ENCODE data around the gene NME4. TPM values are rescaled to one million over a fixed set of nuclear protein-coding genes. Genes with fewer than 3 reads are reported as not detected.
"Not testable (repeated sequence)": the region's sequence is repeated elsewhere in the genome, so short reads cannot be mapped to it uniquely, and the experiment has no call there.

Gene NME4
- total and polyA plus RNA-seq, 2 donors (not counting 1 experiment from before 2014, with no cell fraction given), result 48.7 to 61.9 TPM

- H3K9ac ChIP-seq (ENCODE audit: low read length); H3K9me3 Mint-ChIP-seq (ENCODE audit: insufficient read depth); H3K4me1 Mint-ChIP-seq; H3K27ac Mint-ChIP-seq; H3K4me3 Mint-ChIP-seq; ATAC-seq (ENCODE audit: low read depth); intact Hi-C loops (cut with micrococcal nuclease); H2AFZ ChIP-seq (ENCODE audit: insufficient read depth, low read depth, low read length, poor library complexity, severe bottlenecking); H3K4me2 ChIP-seq (replicated peaks; ENCODE audit: low read depth, low read length, poor library complexity, severe bottlenecking); DNase-seq; H3K4me3 ChIP-seq (ENCODE audit: control extremely low read depth in 1 of 5, extremely low read depth in 1 of 5, insufficient read depth in 1 of 5, low read depth in 2 of 5, low read length in 4 of 5); H3K27ac ChIP-seq (ENCODE audit: low read length in 2 of 2); H3K9me3 ChIP-seq (ENCODE audit: control extremely low read depth in 1 of 3, control insufficient read depth in 2 of 3, insufficient read depth in 1 of 3, low read length in 2 of 3); H3K27me3 Mint-ChIP-seq; H3K27me3 ChIP-seq (replicated peaks in 1 of 4; ENCODE audit: control extremely low read depth in 1 of 4, control insufficient read depth in 3 of 4, insufficient read depth in 4 of 4, low read length in 3 of 4); CTCF ChIA-PET: not testable (repeated sequence)
- POLR2A ChIA-PET, result interaction anchor here (2.8 kb wide), 1 partner anchor 23 kb away, joined by 14 read pairs; the partner anchor contains the start of gene DECR2
- WGBS (ENCODE audit: insufficient coverage), result 91% methylated on average over 20 of the region's 36 CpGs
- Histone ChIP-seq H3K36me3 (replicated peaks in 1 of 2; ENCODE audit: control extremely low read depth in 1 of 2, control insufficient read depth in 1 of 2, extremely low read depth in 1 of 2, insufficient read depth in 2 of 2, low read length in 1 of 2) (peaks cover 0 to 24% of the 10 kb centered on the region in 2 experiments), H4K20me1 (ENCODE audit: control insufficient read depth, insufficient read depth, low read length, poor library complexity, severe bottlenecking) (peaks cover 18% of the 10 kb centered on the region), H3K79me2 (ENCODE audit: control insufficient read depth, insufficient read depth, low read length) (peaks cover 32% of the 10 kb centered on the region), H3K4me1 (ENCODE audit: control insufficient read depth in 2 of 2, insufficient read depth in 2 of 2, low read length in 2 of 2) (peaks cover 11 to 22% of the 10 kb centered on the region in 2 donors)
Observed at GRCh38 chr16:378113-378820, 18.7 kb upstream of the NME4 start.

GRCh38 chr16:378821-379182, 18.2 kb upstream of the NME4 start:
- ATAC-seq (ENCODE audit: low read depth), result no peak
- no peak overlapping the region for H3K9ac ChIP-seq (ENCODE audit: low read length)
- 93% methylated on average over 14 of the region's 14 CpGs for WGBS (ENCODE audit: insufficient coverage)
- peaks cover 32% of the 10 kb centered on the region for H3K79me2 ChIP-seq (ENCODE audit: control insufficient read depth, insufficient read depth, low read length)
- H3K4me3 ChIP-seq (ENCODE audit: control extremely low read depth in 1 of 5, extremely low read depth in 1 of 5, insufficient read depth in 1 of 5, low read depth in 2 of 5, low read length in 4 of 5), result no peak overlapping the region
- no peak for DNase-seq
- TF ChIP-seq CTCF (IDR thresholded peaks at IDR 0.05), result no peak
- TF ChIP-seq EZH2 (IDR thresholded peaks at IDR 0.05; ENCODE audit: borderline replicate concordance, insufficient read depth, low read depth, low read length, poor library complexity, severe bottlenecking), result no peak
- ChIA-PET POLR2A (interaction anchor here (2.8 kb wide), 1 partner anchor 22 kb away, joined by 14 read pairs; the partner anchor contains the start of gene DECR2), CTCF (no interaction called here)
- Mint-ChIP-seq H3K27ac (no peak overlapping the region), H3K9me3 (ENCODE audit: insufficient read depth) (no peaks in the 10 kb centered on the region), H3K4me1 (peaks cover 13% of the 10 kb centered on the region), H3K27me3 (no peaks in the 10 kb centered on the region), H3K4me3 (peak overlapping the region; percentile 23)
- H2AFZ ChIP-seq (ENCODE audit: insufficient read depth, low read depth, low read length, poor library complexity, severe bottlenecking), result no peak overlapping the region
- H3K4me2 ChIP-seq (replicated peaks; ENCODE audit: low read depth, low read length, poor library complexity, severe bottlenecking), result no peak overlapping the region
- no peak overlapping the region for H3K27ac ChIP-seq (ENCODE audit: low read length in 2 of 2)
- H3K9me3 ChIP-seq (ENCODE audit: control extremely low read depth in 1 of 3, control insufficient read depth in 2 of 3, insufficient read depth in 1 of 3, low read length in 2 of 3), result no peaks in the 10 kb centered on the region
- H3K27me3 ChIP-seq (replicated peaks in 1 of 4; ENCODE audit: control extremely low read depth in 1 of 4, control insufficient read depth in 3 of 4, insufficient read depth in 4 of 4, low read length in 3 of 4), result no peaks in the 10 kb centered on the region
- peaks cover 0 to 21% of the 10 kb centered on the region in 2 experiments for H3K36me3 ChIP-seq (replicated peaks in 1 of 2; ENCODE audit: control extremely low read depth in 1 of 2, control insufficient read depth in 1 of 2, extremely low read depth in 1 of 2, insufficient read depth in 2 of 2, low read length in 1 of 2)
- peaks cover 17 to 28% of the 10 kb centered on the region in 2 donors for H3K4me1 ChIP-seq (ENCODE audit: control insufficient read depth in 2 of 2, insufficient read depth in 2 of 2, low read length in 2 of 2)
- intact Hi-C loops (cut with micrococcal nuclease), result no loop called here
- peaks cover 18% of the 10 kb centered on the region for H4K20me1 ChIP-seq (ENCODE audit: control insufficient read depth, insufficient read depth, low read length, poor library complexity, severe bottlenecking)
